IMR-90 (cell line): Measurements from ENCODE around the gene CAMK2D. TPM values are rescaled to one million over a fixed set of nuclear protein-coding genes. Genes with fewer than 3 reads are reported as not detected.

Experiments
- ATAC-seq: fragments of 200-7000 bp; cut with Tn5 transposase; 2 replicates; pipeline ENCODE4 v1.9.1; 2020; ENCODE audit warnings: low read depth, mild to moderate bottlenecking, moderate library complexity
- BruUV-seq: library from RNA; stranded (reverse); fragments of 400-500 nt; replicated peaks from 2 replicates; lab custom pipeline; 2021; lab: Mats Ljungman, UMichigan
- CTCF ChIA-PET: fragments of 300-600 bp; formaldehyde crosslinking; extraction: SDS; loops from one replicate; lab custom pipeline; 2021; ENCODE audit warnings: antibody characterized with exemption; lab: Yijun Ruan, JAX
- POLR2A ChIA-PET: fragments of 300-600 bp; sonication (Branson Sonifier 250); formaldehyde crosslinking; loops from one replicate; lab custom pipeline; 2022; ENCODE audit warnings: antibody characterized with exemption; ENCODE audit not compliant: unreplicated experiment; lab: Charles Lee
- DNase-seq: peaks from one replicate; pipeline ENCODE4 v3.0.0; 2013
- H2AFZ ChIP-seq: replicated peaks from 2 replicates; pipeline ENCODE3; 2013; ENCODE audit warnings: low read length, mild to moderate bottlenecking; ENCODE audit not compliant: poor library complexity
- H2AK5ac ChIP-seq: 2 replicates; pipeline ENCODE4 v1.6.1; 2013; ENCODE audit warnings: low read depth, low read length, inconsistent platforms
- H2AK9ac ChIP-seq: replicated peaks from 2 replicates; pipeline ENCODE3; 2013; ENCODE audit warnings: mild to moderate bottlenecking, low read depth, low read length, moderate library complexity; ENCODE audit not compliant: poor library complexity
- H2BK120ac ChIP-seq: 2 replicates; pipeline ENCODE4 v1.6.1; 2013; ENCODE audit warnings: low read depth, low read length, inconsistent platforms
- H2BK15ac ChIP-seq: 3 replicates; pipeline ENCODE4 v1.6.1; 2013; ENCODE audit warnings: low read depth, low read length, inconsistent platforms
- H2BK20ac ChIP-seq: 2 replicates; pipeline ENCODE4 v1.6.1; 2013; ENCODE audit warnings: low read depth, mild to moderate bottlenecking, inconsistent platforms, low read length, moderate library complexity
- H2BK5ac ChIP-seq: 2 replicates; pipeline ENCODE4 v1.6.1; 2013; ENCODE audit warnings: mild to moderate bottlenecking, low read depth, low read length, inconsistent platforms; ENCODE audit not compliant: poor library complexity, severe bottlenecking
- H3K14ac ChIP-seq: replicated peaks from 2 replicates; pipeline ENCODE4 v1.6.1; 2013; ENCODE audit warnings: low read depth, low read length, inconsistent platforms
- H3K18ac ChIP-seq: 2 replicates; pipeline ENCODE4 v1.6.1; 2013; ENCODE audit warnings: low read depth, low read length, control low read depth
- H3K23ac ChIP-seq: 2 replicates; pipeline ENCODE4 v1.6.1; 2013; ENCODE audit warnings: low read depth, low read length, inconsistent platforms
- H3K27ac ChIP-seq: 2 replicates; pipeline ENCODE4 v1.5.1; 2013; ENCODE audit warnings: mild to moderate bottlenecking, control low read depth, low read length; ENCODE audit not compliant: insufficient read depth
- H3K27me3 ChIP-seq: 2 replicates; pipeline ENCODE4 v1.6.1; 2013; ENCODE audit warnings: low read length; ENCODE audit not compliant: control insufficient read depth, insufficient read depth
- H3K36me3 ChIP-seq: 2 replicates; pipeline ENCODE4 v1.6.1; 2013; ENCODE audit warnings: low read length, mixed read lengths; ENCODE audit not compliant: control insufficient read depth, insufficient read depth
- H3K4ac ChIP-seq: 2 replicates; pipeline ENCODE4 v1.6.1; 2013; ENCODE audit warnings: low read depth, low read length, inconsistent platforms
- H3K4me1 ChIP-seq: 2 replicates; pipeline ENCODE4 v1.6.1; 2013; ENCODE audit warnings: low read length, mixed read lengths; ENCODE audit not compliant: control insufficient read depth, insufficient read depth
- H3K4me2 ChIP-seq: 2 replicates; pipeline ENCODE4 v1.6.1; 2013; ENCODE audit warnings: low read depth, mild to moderate bottlenecking, control low read depth, low read length, moderate library complexity
- H3K4me3 ChIP-seq: 2 replicates; pipeline ENCODE4 v1.5.1; 2013; ENCODE audit warnings: low read depth, mild to moderate bottlenecking, control low read depth, low read length, moderate library complexity; ENCODE audit not compliant: insufficient read depth
- H3K56ac ChIP-seq: 2 replicates; pipeline ENCODE4 v1.6.1; 2013; ENCODE audit warnings: low read length, inconsistent platforms; ENCODE audit not compliant: insufficient read depth; ENCODE audit errors: extremely low read depth
- H3K79me1 ChIP-seq, 2 experiments: 2 replicates each; pipeline ENCODE4 v1.6.1; 2013; ENCODE audit warnings: low read length in 2 of 2, inconsistent platforms in 1 of 2, low read depth in 1 of 2
- H3K9ac ChIP-seq: 2 replicates; pipeline ENCODE4 v1.6.1; 2013; ENCODE audit warnings: low read depth, low read length, control low read depth
- H3K9me1 ChIP-seq: 2 replicates; pipeline ENCODE4 v1.6.1; 2013; ENCODE audit warnings: low read length, inconsistent platforms; ENCODE audit not compliant: insufficient read depth
- H3K9me3 ChIP-seq: 2 replicates; pipeline ENCODE4 v1.6.1; 2013; ENCODE audit warnings: low read length; ENCODE audit not compliant: control insufficient read depth, insufficient read depth
- H4K20me1 ChIP-seq: 2 replicates; pipeline ENCODE4 v1.6.1; 2013; ENCODE audit warnings: low read length, inconsistent platforms; ENCODE audit not compliant: insufficient read depth
- H4K5ac ChIP-seq: 2 replicates; pipeline ENCODE4 v1.6.1; 2013; ENCODE audit warnings: mild to moderate bottlenecking, low read depth, low read length, control low read depth
- H4K8ac ChIP-seq, 2 experiments: 2 replicates each; pipeline ENCODE4 v1.6.1; 2013; ENCODE audit warnings: low read depth in 2 of 2, low read length in 2 of 2, control low read depth in 1 of 2, inconsistent platforms in 1 of 2
- H4K91ac ChIP-seq: 2 replicates; pipeline ENCODE4 v1.6.1; 2013; ENCODE audit warnings: low read depth, low read length, inconsistent platforms; ENCODE audit not compliant: insufficient read depth
- BHLHE40 ChIP-seq: fragments of 150-350 bp; IDR thresholded peaks from 2 replicates; pipeline ENCODE4 v1.6.1; 2016; ENCODE audit warnings: mild to moderate bottlenecking, low read depth, low read length
- CEBPB ChIP-seq: IDR thresholded peaks from 2 replicates; pipeline ENCODE4 v1.6.1; 2012; ENCODE audit warnings: low read depth, low read length, improper control_type of control experiment
- FOS ChIP-seq: fragments of 150-350 bp; IDR thresholded peaks from 2 replicates; pipeline ENCODE4 v1.6.1; 2016; ENCODE audit warnings: low read depth, low read length
- RFX5 ChIP-seq: IDR thresholded peaks from 2 replicates; pipeline ENCODE4 v1.8.0; 2012; ENCODE audit warnings: low read depth, mild to moderate bottlenecking, low read length, moderate library complexity
- SMC3 ChIP-seq: fragments of 150-350 bp; IDR thresholded peaks from 2 replicates; pipeline ENCODE4 v1.6.1; 2016; ENCODE audit warnings: low read depth, mild to moderate bottlenecking, antibody characterized with exemption, low read length, moderate library complexity
- WGBS, 2 experiments: methylation state at CpG; one replicate each; pipeline versions ENCODE4 v1.1.5 to v1.1.7; 2013; ENCODE audit warnings: missing lambda C conversion rate in 2 of 2; ENCODE audit not compliant: insufficient read length in 1 of 2; ENCODE audit errors: extremely low coverage in 2 of 2; 5-methylcytosine and 5-hydroxymethylcytosine counted together
- dilution Hi-C: fragments of 300-500 bp; cut with HindIII; formaldehyde crosslinking; loops from one replicate; pipeline ENCODE4 v1.14.3; 2018; ENCODE audit warnings: low sequenced_read_pairs; ENCODE audit not compliant: unreplicated experiment
- in situ Hi-C: fragments of 300-500 bp; cut with MboI; formaldehyde crosslinking; loops from 3 replicates; pipeline ENCODE4 v1.14.3; 2019; ENCODE audit warnings: low sequenced_read_pairs, inconsistent platforms, mixed read lengths
- intact Hi-C: fragments of 100-400 bp; cut with micrococcal nuclease; formaldehyde crosslinking; loops from 2 replicates; pipeline ENCODE4 v1.10.0; 2022
- polyA plus RNA-seq, 3 experiments: library from polyadenylated mRNA; depleted of rRNA; stranded (reverse); fragments of >200 nt; gene quantifications; 2 replicates each; pipeline ENCODE4 v1.2.3, GENCODE V29; 2012; ENCODE audit warnings: low replicate concordance in 1 of 3
- total RNA-seq: library from RNA; depleted of rRNA; stranded (reverse); fragments of >200 nt; gene quantifications from 2 replicates; pipeline ENCODE4 v1.2.3, GENCODE V29; 2012
- TF ChIP-seq, protein P1 (sequence below): fragments of 150-350 bp; IDR thresholded peaks from 2 replicates; pipeline ENCODE4 v1.6.1; 2017; ENCODE audit warnings: mild to moderate bottlenecking, antibody characterized with exemption, low read length, low read depth
- TF ChIP-seq, protein P2 (sequence below): fragments of 150-350 bp; IDR thresholded peaks from 2 replicates; pipeline ENCODE4 v1.6.1; 2016; ENCODE audit warnings: low read depth, mild to moderate bottlenecking, low read length, moderate library complexity, borderline replicate concordance

Gene CAMK2D
- total and polyA plus RNA-seq, 2 of the 4 experiments (the other 2 are of a cell fraction) = 44.6 to 156 TPM

DNA sequence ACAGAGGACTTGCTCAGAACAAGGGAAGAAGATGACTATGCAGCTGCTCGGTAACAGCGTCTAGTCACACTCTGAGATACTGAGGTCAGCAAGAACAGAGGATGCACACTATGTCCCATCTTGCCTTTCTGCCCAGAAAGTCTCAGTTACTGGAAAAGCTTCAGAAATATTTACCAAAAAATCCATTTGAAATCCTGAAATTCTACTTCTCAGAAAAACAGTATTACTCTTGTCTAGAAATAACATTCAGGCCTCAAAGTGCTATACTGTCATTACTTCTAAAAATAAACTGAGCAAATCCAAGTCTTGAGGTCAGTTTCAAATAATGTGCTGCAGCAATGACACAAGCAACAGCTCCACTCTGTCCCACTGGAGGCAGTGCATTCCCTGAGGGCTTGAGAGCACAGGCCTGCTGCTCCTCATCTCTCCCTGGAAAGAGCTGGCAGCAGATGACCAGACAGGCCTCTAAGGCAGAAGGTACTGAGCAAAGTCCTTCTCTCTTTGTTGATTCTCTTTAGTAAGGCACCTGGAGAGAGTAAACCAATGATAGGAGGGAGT lies 76.9 kb downstream of the CAMK2D start (continued):
- TF ChIP-seq RFX5 = no peak

DNA sequence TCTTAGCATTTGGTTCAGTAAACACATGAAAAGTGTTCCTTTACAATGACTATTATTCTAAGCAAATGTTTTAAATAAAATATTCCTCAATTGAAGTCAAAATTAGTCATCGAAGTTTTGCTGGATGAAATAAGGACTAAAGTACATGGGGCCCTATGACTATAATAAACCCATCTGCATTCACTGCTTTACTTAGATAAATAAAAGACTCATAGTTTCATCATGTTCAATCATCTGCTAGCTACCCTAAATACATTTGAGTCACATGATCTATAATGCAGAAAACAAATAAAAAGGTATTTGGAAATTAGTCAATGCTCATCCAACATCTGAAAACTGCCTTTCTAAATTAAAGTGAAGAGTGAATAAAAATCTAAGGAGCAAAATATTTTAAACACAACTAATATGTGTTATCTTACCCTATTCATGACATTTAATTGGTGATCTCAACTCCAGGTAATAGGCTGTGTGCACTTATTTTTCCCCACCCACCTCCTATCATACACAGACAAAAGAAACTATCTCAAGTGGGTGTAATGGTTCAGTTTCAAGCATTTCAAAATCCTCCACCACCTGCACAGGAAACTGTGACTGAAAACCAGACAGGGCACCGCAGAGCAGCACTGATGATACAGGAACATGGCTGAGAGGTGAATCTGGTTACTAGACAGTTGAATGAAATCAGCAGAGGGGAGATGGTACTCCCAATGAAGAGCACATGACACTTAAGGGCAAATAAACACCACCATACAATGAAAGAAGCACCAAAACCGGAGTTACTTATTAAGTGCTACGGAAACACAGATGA lies 78.6 kb downstream of the CAMK2D start:
- WGBS, 2 experiments = no CpG with 5 or more reads among the region's 4 CpGs
- ChIA-PET POLR2A (no interaction called here), CTCF (no interaction called here)
- Histone ChIP-seq H4K8ac (peak overlapping the region in 1 of 2 experiments; percentile 68; a peak in 2 of 4 replicates), H3K4me3 (no peak overlapping the region), H4K91ac (peak overlapping the region; percentile 37; the same call in 1 of the 2 replicates), H3K14ac (peak overlapping the region; percentile 39), H2AFZ (no peak overlapping the region), H3K4ac (peak overlapping the region; percentile 55; the same call in 1 of the 2 replicates), H2BK120ac (peak overlapping the region; percentile 21), H4K5ac (no peak overlapping the region), H3K9ac (no peak overlapping the region), H3K27me3 (no peaks in the 10 kb centered on the region), H3K79me1 (peaks cover 28 to 62% of the 10 kb centered on the region in 2 experiments), H3K4me2 (0 out of 2 replicates have a peak overlapping the region, but pooled peaks have one; percentile 11), H3K9me1 (peaks cover 5% of the 10 kb centered on the region), H3K27ac (peak overlapping the region; percentile 72; the same call in 1 of the 2 replicates), H2AK5ac (peak overlapping the region; percentile 47), H2BK20ac (peak overlapping the region; percentile 6; the same call in 1 of the 2 replicates), H3K9me3 (no peaks in the 10 kb centered on the region), H3K56ac (no peak overlapping the region), H4K20me1 (peaks cover 13% of the 10 kb centered on the region; the same call in 1 of the 2 replicates), H3K23ac (peak overlapping the region; percentile 4; the same call in 1 of the 2 replicates), H3K36me3 (peaks cover 3% of the 10 kb centered on the region; the same call in 1 of the 2 replicates), H3K18ac (peak overlapping the region; percentile 25; the same call in 1 of the 2 replicates), H2BK5ac (peak overlapping the region; percentile 51), H2BK15ac (0 out of 3 replicates have a peak overlapping the region, but pooled peaks have one; percentile 9), H3K4me1 (peaks cover 8% of the 10 kb centered on the region), H2AK9ac (no peak overlapping the region)
- intact Hi-C loops (loop anchor here (5.0 kb wide), 1 partner anchor 74 kb away; no protein-coding TSS in a partner anchor), dilution Hi-C loops (no loop called here), in situ Hi-C loops (no loop called here)
- ATAC-seq = peak; percentile 65
- TF ChIP-seq FOS (peak; percentile 54; the same call in 1 of the 2 replicates), BHLHE40 (peak; percentile 43; the same call in 1 of the 2 replicates), SMC3 (no peak), CEBPB (peak; percentile 47; the same call in 1 of the 2 replicates)
- TF ChIP-seq, protein P1, sequence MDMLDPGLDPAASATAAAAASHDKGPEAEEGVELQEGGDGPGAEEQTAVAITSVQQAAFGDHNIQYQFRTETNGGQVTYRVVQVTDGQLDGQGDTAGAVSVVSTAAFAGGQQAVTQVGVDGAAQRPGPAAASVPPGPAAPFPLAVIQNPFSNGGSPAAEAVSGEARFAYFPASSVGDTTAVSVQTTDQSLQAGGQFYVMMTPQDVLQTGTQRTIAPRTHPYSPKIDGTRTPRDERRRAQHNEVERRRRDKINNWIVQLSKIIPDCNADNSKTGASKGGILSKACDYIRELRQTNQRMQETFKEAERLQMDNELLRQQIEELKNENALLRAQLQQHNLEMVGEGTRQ = peak; percentile 69
- TF ChIP-seq, protein P2, sequence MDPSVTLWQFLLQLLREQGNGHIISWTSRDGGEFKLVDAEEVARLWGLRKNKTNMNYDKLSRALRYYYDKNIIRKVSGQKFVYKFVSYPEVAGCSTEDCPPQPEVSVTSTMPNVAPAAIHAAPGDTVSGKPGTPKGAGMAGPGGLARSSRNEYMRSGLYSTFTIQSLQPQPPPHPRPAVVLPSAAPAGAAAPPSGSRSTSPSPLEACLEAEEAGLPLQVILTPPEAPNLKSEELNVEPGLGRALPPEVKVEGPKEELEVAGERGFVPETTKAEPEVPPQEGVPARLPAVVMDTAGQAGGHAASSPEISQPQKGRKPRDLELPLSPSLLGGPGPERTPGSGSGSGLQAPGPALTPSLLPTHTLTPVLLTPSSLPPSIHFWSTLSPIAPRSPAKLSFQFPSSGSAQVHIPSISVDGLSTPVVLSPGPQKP = no peak
- DNase-seq = peak; percentile 90
- BruUV-seq = no TSS peak
